NCI-H146 (cell line): Measurements from ENCODE around the gene DLGAP1.
A peak's percentile ranks its signal among the peaks of the same experiment; 100 is the strongest.

ENCODE experiments used
- DNase-seq: peaks from one replicate; lab custom pipeline; 2025; lab: John Stamatoyannopoulos, UW

DLGAP1 gene

DNA sequence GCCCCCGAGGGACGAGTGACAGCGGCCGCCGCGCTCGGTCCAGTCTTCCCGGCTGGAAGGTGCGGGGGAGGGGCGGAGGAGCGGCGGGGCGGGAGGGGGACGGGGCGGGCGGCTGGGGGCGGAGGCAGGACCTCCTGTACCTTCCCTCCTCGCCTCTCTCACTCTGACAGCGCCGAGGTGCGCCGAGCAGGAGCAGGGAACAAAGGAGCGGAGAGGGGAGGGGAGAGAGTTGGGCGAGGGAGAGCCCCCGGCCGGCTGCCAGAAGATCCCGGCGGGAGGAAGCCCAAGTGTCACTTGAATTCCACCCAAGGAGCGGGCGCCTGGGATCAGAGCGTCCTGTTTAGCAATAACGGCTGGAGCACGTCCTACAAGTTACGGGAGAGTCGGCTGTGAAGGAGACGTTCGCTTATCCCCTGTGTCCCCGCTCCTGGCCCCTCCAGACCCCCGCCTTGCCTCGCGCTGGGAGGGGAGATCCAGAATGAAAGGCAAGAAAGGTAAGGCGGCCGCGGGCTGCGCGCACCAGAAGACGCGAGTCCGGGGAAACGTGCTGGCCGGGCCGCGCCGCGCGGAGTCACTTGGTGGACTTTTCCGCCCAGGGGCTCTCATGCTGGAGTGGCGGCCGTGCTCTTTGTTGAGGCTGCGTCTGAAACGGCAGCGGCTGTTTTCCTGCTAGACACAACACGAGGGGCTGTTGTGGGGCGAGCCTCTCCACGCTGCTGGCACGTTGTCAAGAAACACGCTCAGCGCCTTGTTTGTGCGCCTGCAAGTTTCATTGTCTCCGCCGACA is 1004.9 kb downstream of the DLGAP1 start, which contains the start of gene TGIF1:
Gene TGIF1, plus strand, starts transcription at position 161 of the 787 bp plus-strand sequence. Its CDS starts 318 bp downstream, at position 479.
- DNase-seq, result peak; percentile 40

GRCh38 chr18:3449512-3450011 is 1005.5 kb downstream of the DLGAP1 start:
- no peak for DNase-seq

DNA sequence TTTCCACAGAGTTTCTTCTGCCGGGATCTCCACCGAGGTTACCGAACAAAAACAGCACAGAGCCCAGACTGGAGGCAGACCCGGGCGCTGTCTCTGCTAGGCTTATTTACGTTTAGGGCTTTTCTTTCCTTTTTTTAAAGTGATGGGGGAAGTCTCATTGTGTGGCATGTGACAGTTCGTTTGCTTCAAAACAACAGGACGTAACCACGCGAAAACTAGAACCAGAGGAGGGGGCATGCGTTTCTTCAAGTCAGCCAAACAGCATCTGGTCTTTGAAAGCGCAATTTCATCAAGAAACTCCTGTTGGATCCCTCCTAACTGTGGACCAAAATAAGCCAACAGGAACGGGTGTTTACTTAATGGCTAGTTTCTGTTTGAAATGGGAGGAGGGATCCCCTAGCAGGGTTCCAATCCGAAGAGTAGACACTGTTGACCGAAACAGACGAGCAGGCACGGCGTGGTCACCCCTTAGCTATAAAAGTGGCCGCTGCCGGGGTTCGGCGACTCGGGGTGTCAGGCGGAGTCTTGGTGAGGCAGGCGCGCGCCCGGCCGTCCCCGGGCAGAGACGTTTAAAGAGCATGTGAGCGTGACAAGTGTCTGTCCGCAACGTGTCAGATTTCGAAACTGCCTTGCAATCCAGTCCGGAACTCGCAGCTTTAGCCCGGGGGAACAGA is 1006.1 kb downstream of the DLGAP1 start:
- peak; percentile 57 for DNase-seq

DNA sequence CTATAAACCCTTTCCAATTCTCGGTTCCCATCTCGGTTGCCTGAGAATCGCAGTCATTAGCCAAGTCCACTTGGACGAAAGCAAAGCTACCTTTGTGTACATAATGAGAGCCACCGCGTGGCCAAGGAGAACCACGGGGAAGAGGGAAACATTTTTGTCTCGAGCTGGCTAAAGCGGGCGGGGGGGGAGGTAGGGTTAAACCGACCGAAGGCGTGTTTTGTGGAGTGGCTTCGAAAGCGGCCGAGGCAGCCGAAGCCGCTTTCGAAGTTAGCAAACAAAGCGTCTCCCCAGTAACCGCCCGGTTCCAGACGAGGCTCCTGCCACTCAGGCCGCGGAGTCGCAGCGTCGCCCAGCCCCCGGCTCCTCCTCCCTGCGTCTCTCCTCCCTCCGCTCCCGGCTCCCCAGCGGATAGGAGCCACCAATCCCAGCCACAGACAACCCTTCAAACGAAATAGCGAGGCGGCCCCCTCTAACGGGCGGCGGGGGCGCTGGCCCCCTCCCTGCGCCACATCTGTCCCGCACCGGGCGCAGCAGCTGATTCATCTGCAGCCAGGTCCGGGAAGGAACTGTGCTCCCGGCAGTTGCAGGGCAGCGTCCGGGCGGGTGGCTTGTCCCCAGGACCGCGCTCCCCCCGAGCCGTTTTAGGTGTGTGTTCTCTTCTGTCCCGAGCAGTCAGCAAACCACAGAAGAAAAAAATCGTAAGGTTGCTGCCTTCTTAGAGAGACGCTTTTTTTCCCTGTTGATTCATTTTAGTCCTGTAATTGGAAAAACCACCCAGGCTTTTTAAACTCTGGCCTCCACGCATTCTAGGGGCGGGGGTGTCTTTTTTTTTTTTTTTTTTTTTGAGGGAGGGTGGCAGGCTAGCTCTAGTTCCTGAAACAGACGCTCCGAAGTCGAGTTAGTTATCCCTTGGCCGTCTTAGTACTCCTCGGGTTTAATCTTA is 1006.9 kb downstream of the DLGAP1 start:
- DNase-seq, result peak; percentile 88

DNA sequence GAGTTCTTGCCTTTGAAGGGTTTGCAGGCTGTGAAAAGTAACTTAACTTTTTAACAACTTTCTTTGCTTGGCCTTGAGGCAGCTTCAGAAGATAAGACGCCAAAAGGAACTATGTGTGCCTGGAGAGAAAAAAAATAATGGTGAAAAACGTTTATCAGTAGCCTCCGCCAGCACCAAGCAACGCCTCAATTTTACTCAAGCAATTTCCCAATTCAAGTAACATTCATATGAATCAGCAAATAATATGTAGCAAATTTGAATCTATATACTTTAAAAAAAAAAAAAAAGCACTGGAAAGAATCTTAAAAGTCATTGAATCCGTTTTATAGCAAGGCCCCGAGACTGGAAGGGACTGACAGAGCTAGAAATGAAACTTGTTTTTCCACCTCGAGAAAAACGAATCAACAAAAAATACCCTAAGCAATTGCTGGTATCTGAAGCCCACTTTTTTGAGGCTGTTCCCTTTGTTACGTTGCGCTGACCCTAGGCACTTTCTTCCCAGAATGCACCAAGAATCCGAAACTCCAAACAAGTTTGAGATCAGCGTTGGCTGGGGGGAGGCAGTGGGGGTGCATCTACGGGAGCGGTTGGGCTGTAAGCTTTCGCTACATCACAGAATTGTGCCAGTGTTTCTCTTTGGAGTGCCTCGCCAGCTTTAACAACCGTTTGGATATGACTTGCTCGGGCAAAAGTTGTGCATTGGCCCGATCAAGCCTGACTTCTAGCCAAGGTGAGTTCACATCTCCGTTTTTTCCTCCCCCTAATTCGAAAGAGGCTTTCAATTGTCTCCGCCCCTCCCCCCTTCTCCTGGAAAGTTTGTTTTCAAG is 1007.8 kb downstream of the DLGAP1 start:
- DNase-seq, result peak; percentile 35
